H9 (cell line): ENCODE results near the gene GOLGA6A. TPM values are rescaled to one million over a fixed set of nuclear protein-coding genes. Genes with fewer than 3 reads are reported as not detected.

Experiments used
- DNase-seq: peaks from one replicate; pipeline ENCODE4 v3.0.0-alpha.2; 2017
- H2AFZ ChIP-seq: one replicate; pipeline ENCODE4 v1.6.1; 2013; ENCODE audit warnings: mild to moderate bottlenecking, low read length, control low read depth, moderate library complexity
- H2AK5ac ChIP-seq: 2 replicates; pipeline ENCODE4 v1.6.1; 2013; ENCODE audit warnings: low read length, control low read depth, mixed read lengths; ENCODE audit not compliant: insufficient read length
- H2BK120ac ChIP-seq: one replicate; pipeline ENCODE4 v1.6.1; 2013; ENCODE audit warnings: low read depth, mild to moderate bottlenecking, low read length, control low read depth, inconsistent platforms; ENCODE audit not compliant: poor library complexity, severe bottlenecking
- H2BK12ac ChIP-seq: 2 replicates; pipeline ENCODE4 v1.6.1; 2013; ENCODE audit warnings: low read length, control low read depth, mixed read lengths, low read depth; ENCODE audit not compliant: insufficient read length
- H2BK15ac ChIP-seq: 2 replicates; pipeline ENCODE4 v1.6.1; 2013; ENCODE audit warnings: low read depth, low read length, control low read depth
- H2BK20ac ChIP-seq: one replicate; pipeline ENCODE4 v1.6.1; 2013; ENCODE audit warnings: low read depth, mild to moderate bottlenecking, low read length, control low read depth, inconsistent platforms; ENCODE audit not compliant: poor library complexity, severe bottlenecking
- H2BK5ac ChIP-seq: 2 replicates; pipeline ENCODE4 v1.6.1; 2013; ENCODE audit warnings: low read length, control low read depth, mixed read lengths; ENCODE audit not compliant: insufficient read length
- H3K14ac ChIP-seq: 2 replicates; pipeline ENCODE4 v1.6.1; 2013; ENCODE audit warnings: low read length, control low read depth; ENCODE audit not compliant: insufficient read depth
- H3K18ac ChIP-seq: 2 replicates; pipeline ENCODE4 v1.6.1; 2013; ENCODE audit warnings: low read depth, mild to moderate bottlenecking, mixed read lengths, low read length, control low read depth; ENCODE audit not compliant: insufficient read length
- H3K23ac ChIP-seq: 2 replicates; pipeline ENCODE4 v1.6.1; 2013; ENCODE audit warnings: low read length, control low read depth, mixed read lengths, low read depth; ENCODE audit not compliant: insufficient read length
- H3K23me2 ChIP-seq: 2 replicates; pipeline ENCODE4 v1.6.1; 2013; ENCODE audit warnings: low read depth, mild to moderate bottlenecking, mixed read lengths, low read length, control low read depth; ENCODE audit not compliant: insufficient read length, poor library complexity, severe bottlenecking
- H3K27ac ChIP-seq: 2 replicates; pipeline ENCODE4 v1.5.1; 2013; ENCODE audit warnings: low read length, control low read depth, mixed read lengths, low read depth; ENCODE audit not compliant: insufficient read length
- H3K27me3 ChIP-seq: 2 replicates; pipeline ENCODE4 v1.6.1; 2013; ENCODE audit warnings: low read length, control low read depth, inconsistent platforms; ENCODE audit not compliant: insufficient read depth
- H3K4ac ChIP-seq: 2 replicates; pipeline ENCODE4 v1.6.1; 2013; ENCODE audit warnings: low read depth, mild to moderate bottlenecking, control low read depth, inconsistent platforms, low read length, moderate library complexity
- H3K4me1 ChIP-seq: 2 replicates; pipeline ENCODE4 v1.6.1; 2013; ENCODE audit warnings: low read length, control low read depth, inconsistent platforms; ENCODE audit not compliant: insufficient read depth
- H3K4me2 ChIP-seq: 2 replicates; pipeline ENCODE4 v1.6.1; 2013; ENCODE audit warnings: low read length, control low read depth, mixed read lengths; ENCODE audit not compliant: insufficient read length, insufficient read depth
- H3K56ac ChIP-seq: 2 replicates; pipeline ENCODE4 v1.6.1; 2013; ENCODE audit warnings: low read depth, mild to moderate bottlenecking, mixed read lengths, low read length, control low read depth; ENCODE audit not compliant: insufficient read length
- H3K79me1 ChIP-seq: 2 replicates; pipeline ENCODE4 v1.6.1; 2013; ENCODE audit warnings: low read depth, mild to moderate bottlenecking, moderate library complexity, low read length, control low read depth, inconsistent platforms; ENCODE audit not compliant: insufficient read depth, poor library complexity, severe bottlenecking
- H3K79me2 ChIP-seq: 2 replicates; pipeline ENCODE4 v1.6.1; 2013; ENCODE audit warnings: low read length, control low read depth, inconsistent platforms; ENCODE audit not compliant: insufficient read depth
- H3K9ac ChIP-seq: 2 replicates; pipeline ENCODE4 v1.6.1; 2013; ENCODE audit warnings: low read length, control low read depth, mixed read lengths; ENCODE audit not compliant: insufficient read length; ENCODE audit errors: extremely low read depth
- H3K9me3 ChIP-seq: one replicate; pipeline ENCODE4 v1.6.1; 2013; ENCODE audit warnings: low read depth, low read length, inconsistent platforms; ENCODE audit not compliant: control insufficient read depth
- H3T11ph ChIP-seq: one replicate; pipeline ENCODE4 v1.6.1; 2013; ENCODE audit warnings: mild to moderate bottlenecking, low read length, control low read depth, inconsistent platforms
- H4K20me1 ChIP-seq: one replicate; pipeline ENCODE4 v1.6.1; 2013; ENCODE audit not compliant: control insufficient read depth, insufficient read length, insufficient read depth
- H4K5ac ChIP-seq: 2 replicates; pipeline ENCODE4 v1.6.1; 2013; ENCODE audit warnings: low read depth, mild to moderate bottlenecking, mixed read lengths, low read length, control low read depth; ENCODE audit not compliant: insufficient read length
- H4K8ac ChIP-seq: replicated peaks from 2 replicates; pipeline ENCODE4 v1.6.1; 2013; ENCODE audit warnings: low read length, control low read depth, mixed read lengths, low read depth; ENCODE audit not compliant: insufficient read length
- H4K91ac ChIP-seq: 2 replicates; pipeline ENCODE4 v1.6.1; 2013; ENCODE audit warnings: low read depth, mild to moderate bottlenecking, moderate library complexity, mixed read lengths, low read length, control low read depth; ENCODE audit not compliant: insufficient read length
- H3K27ac Mint-ChIP-seq, 3 experiments: 2 replicates in 2 of 3; 3 replicates in 1 of 3; pipeline ENCODE4 v1.8.0; 2020 to 2021; ENCODE audit warnings: mixed read lengths in 3 of 3, mild to moderate bottlenecking in 1 of 3, moderate library complexity in 1 of 3
- H3K27me3 Mint-ChIP-seq: 2 replicates; pipeline ENCODE4 v1.8.0; 2021; ENCODE audit warnings: low read depth, mild to moderate bottlenecking, moderate library complexity, mixed read lengths
- H3K36me3 Mint-ChIP-seq, 3 experiments: 2 replicates in 2 of 3; 3 replicates in 1 of 3; pipeline ENCODE4 v1.8.0; 2020 to 2021; ENCODE audit warnings: low read depth in 3 of 3, mixed read lengths in 3 of 3; ENCODE audit not compliant: insufficient read depth in 1 of 3
- H3K4me1 Mint-ChIP-seq, 2 experiments: 2 replicates each; pipeline ENCODE4 v1.8.0; 2020; ENCODE audit warnings: mixed read lengths in 2 of 2
- H3K4me3 Mint-ChIP-seq, 2 experiments: 2 replicates in 1 of 2; 3 replicates in 1 of 2; pipeline ENCODE4 v1.8.0; 2020 to 2021; ENCODE audit warnings: mild to moderate bottlenecking in 2 of 2, mixed read lengths in 2 of 2, moderate library complexity in 1 of 2
- H3K9me3 Mint-ChIP-seq, 2 experiments: 2 replicates in 1 of 2; 3 replicates in 1 of 2; pipeline ENCODE4 v1.8.0; 2020; ENCODE audit warnings: mild to moderate bottlenecking in 2 of 2, mixed read lengths in 2 of 2, moderate library complexity in 1 of 2
- CTCF ChIP-seq: fragments of 200-600 bp; sonication (generic); conservative IDR thresholded peaks from 3 replicates; pipeline ENCODE4 v1.8.0; 2021; ENCODE audit warnings: antibody characterized with exemption, mild to moderate bottlenecking
- WGBS: extraction: QIAGEN DNeasy Blood & Tissue Kit; methylation state at CpG from one replicate; pipeline ENCODE4 v1.1.7; 2013; ENCODE audit warnings: missing lambda C conversion rate, low lambda C conversion rate, mixed read lengths; ENCODE audit not compliant: insufficient read length; ENCODE audit errors: extremely low coverage; 5-methylcytosine and 5-hydroxymethylcytosine counted together
- total RNA-seq: library from RNA; stranded (reverse); gene quantifications from 2 replicates; pipeline ENCODE4 v1.2.1, GENCODE V29; 2021

Gene GOLGA6A
- total RNA-seq, 1 experiment from 2014 or later, result 0.72 TPM

GRCh38 chr15:74041777-74042435 lies 40.4 kb downstream of the GOLGA6A start:
- no peak overlapping the region for H2AFZ ChIP-seq
- DNase-seq, result no peak
- no peak overlapping the region for H3T11ph ChIP-seq
- no peak overlapping the region for H2BK5ac ChIP-seq
- H3K4me1 ChIP-seq, result peaks cover 3% of the 10 kb centered on the region; the same call in 1 of the 2 replicates
- no peaks in the 10 kb centered on the region for H3K36me3 Mint-ChIP-seq
- no peak overlapping the region; a peak in 2 of 7 replicates for H3K27ac Mint-ChIP-seq
- H2BK120ac ChIP-seq, result no peak overlapping the region
- no peaks in the 10 kb centered on the region for H3K23me2 ChIP-seq
- no peak overlapping the region for H3K56ac ChIP-seq
- no peaks in the 10 kb centered on the region; a peak in 1 of 5 replicates for H3K9me3 Mint-ChIP-seq
- no peak overlapping the region for H4K91ac ChIP-seq
- no peak overlapping the region for H2BK12ac ChIP-seq
- H3K79me1 ChIP-seq, result no peaks in the 10 kb centered on the region
- H3K79me2 ChIP-seq, result no peaks in the 10 kb centered on the region
- TF ChIP-seq CTCF, result no peak
- peaks cover 5% of the 10 kb centered on the region for H3K27me3 Mint-ChIP-seq
- no peaks in the 10 kb centered on the region for H3K27me3 ChIP-seq
- no peak overlapping the region for H3K18ac ChIP-seq
- no peak overlapping the region for H4K5ac ChIP-seq
- no peak overlapping the region for H2BK15ac ChIP-seq
- H3K27ac ChIP-seq, result no peak overlapping the region
- no peak overlapping the region for H3K4me3 Mint-ChIP-seq
- no peak overlapping the region for H2AK5ac ChIP-seq
- H3K4ac ChIP-seq, result no peak overlapping the region
- H3K23ac ChIP-seq, result no peak overlapping the region
- H4K20me1 ChIP-seq, result no peaks in the 10 kb centered on the region
- H4K8ac ChIP-seq, result no peak overlapping the region
- no CpG with 5 or more reads among the region's 8 CpGs for WGBS
- H3K9me3 ChIP-seq, result no peaks in the 10 kb centered on the region
- H3K4me2 ChIP-seq, result no peak overlapping the region
- H3K9ac ChIP-seq, result no peak overlapping the region
- no peak overlapping the region for H3K14ac ChIP-seq
- H2BK20ac ChIP-seq, result no peak overlapping the region
- peaks cover 24 to 26% of the 10 kb centered on the region in 2 experiments for H3K4me1 Mint-ChIP-seq
